Muscle layer of colon (tissue), 2 donors: Measurements from ENCODE around the gene TMEFF2.

Experiments
- H3K27ac ChIP-seq: one replicate; pipeline ENCODE4 v1.7.0; 2013; ENCODE audit warnings: low read depth, mild to moderate bottlenecking, low read length, moderate library complexity
- H3K27me3 ChIP-seq, 2 donors: one replicate each; pipeline ENCODE4 v1.7.0; 2013; ENCODE audit warnings: low read length in 2 of 2, mild to moderate bottlenecking in 2 of 2; ENCODE audit not compliant: insufficient read depth in 2 of 2, control insufficient read depth in 1 of 2
- H3K36me3 ChIP-seq: one replicate; pipeline ENCODE4 v1.7.0; 2013; ENCODE audit warnings: mild to moderate bottlenecking, low read length; ENCODE audit not compliant: insufficient read depth
- H3K4me1 ChIP-seq: one replicate; pipeline ENCODE4 v1.7.0; 2013; ENCODE audit warnings: mild to moderate bottlenecking, low read length; ENCODE audit not compliant: insufficient read depth
- H3K4me3 ChIP-seq, 2 donors: one replicate each; pipeline ENCODE4 v1.7.0; 2013; ENCODE audit warnings: low read length in 2 of 2, low read depth in 1 of 2, mild to moderate bottlenecking in 1 of 2, moderate library complexity in 1 of 2
- H3K9ac ChIP-seq: one replicate; pipeline ENCODE4 v1.7.0; 2013; ENCODE audit warnings: low read length
- H3K9me3 ChIP-seq: one replicate; pipeline ENCODE4 v1.7.0; 2013; ENCODE audit warnings: mild to moderate bottlenecking, low read length
- donor health status: abdominal sarcoma.
- donor health status: Adenocarcinoma of cecum.

TMEFF2 gene

DNA sequence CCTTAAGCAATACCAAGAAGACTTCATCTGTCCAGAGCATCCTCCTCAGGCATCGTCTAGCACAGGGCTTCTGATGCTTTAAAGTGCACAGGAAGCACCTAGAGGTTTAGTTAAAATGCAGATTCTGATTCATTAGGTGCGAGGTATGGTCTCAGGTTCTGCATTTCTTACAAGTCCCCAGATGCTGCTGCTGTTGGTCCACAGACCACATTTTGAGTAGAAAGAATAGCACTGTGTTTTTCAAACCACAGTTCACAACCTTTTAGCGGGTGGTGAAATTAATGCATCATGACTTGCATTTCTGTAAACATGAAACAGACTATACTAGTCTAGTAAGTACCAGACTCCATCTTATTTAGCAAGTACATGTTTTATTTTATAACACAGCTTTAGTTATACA is 134.6 kb downstream of the TMEFF2 start:
- H3K9me3 ChIP-seq, result no peaks in the 10 kb centered on the region
- H3K27ac ChIP-seq, result no peak overlapping the region
- no peaks in the 10 kb centered on the region for H3K36me3 ChIP-seq
- no peak overlapping the region for H3K9ac ChIP-seq
- no peak overlapping the region for H3K4me3 ChIP-seq
- no peaks in the 10 kb centered on the region for H3K27me3 ChIP-seq
- no peaks in the 10 kb centered on the region for H3K4me1 ChIP-seq

GRCh38 chr2:192059266-192059665 is 135.5 kb downstream of the TMEFF2 start:
- H3K9me3 ChIP-seq, result no peaks in the 10 kb centered on the region
- H3K9ac ChIP-seq, result no peak overlapping the region
- H3K4me3 ChIP-seq, result no peak overlapping the region
- no peak overlapping the region for H3K27ac ChIP-seq
- H3K36me3 ChIP-seq, result no peaks in the 10 kb centered on the region
- H3K4me1 ChIP-seq, result no peaks in the 10 kb centered on the region
- H3K27me3 ChIP-seq, result no peaks in the 10 kb centered on the region

DNA sequence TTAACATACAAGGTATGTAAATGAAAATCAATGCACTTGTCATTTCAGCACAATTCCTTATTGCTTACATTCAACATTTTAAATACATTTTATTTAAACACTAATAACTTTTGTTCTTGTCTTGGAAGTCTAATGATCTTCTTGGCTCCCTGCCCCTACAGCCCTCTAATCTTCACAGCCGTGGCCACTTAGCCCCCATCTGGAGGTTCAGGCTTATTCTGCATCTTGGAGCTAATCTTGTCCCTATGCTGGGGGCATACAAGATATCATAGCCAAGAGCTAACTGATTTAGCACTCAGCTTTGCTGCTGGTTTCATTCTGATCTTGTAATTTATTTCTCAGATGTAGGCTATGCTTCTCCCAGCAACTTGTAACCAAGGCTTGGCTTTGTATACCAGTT is 140.8 kb downstream of the TMEFF2 start:
- Histone ChIP-seq H3K27ac (no peak overlapping the region), H3K27me3 (no peaks in the 10 kb centered on the region)

DNA sequence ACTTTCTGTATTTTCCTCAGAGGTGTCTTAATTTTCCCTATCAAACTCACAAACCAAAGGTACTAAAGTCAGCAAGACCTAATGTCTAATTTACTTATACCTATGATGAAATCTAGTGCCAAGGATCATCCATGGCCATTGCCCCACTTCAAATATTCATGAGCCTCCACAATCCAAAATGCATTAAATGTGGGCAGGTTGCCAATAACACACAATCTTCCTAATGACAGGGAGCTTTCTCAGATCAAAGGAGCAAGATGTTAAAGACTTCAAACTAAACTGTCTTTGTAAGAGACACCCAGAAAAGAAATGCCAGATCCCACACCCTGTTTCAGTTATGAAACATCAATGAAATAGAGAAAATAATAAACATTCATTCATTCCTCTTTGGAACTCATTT is 143.2 kb downstream of the TMEFF2 start:
- Histone ChIP-seq H3K4me1 (no peaks in the 10 kb centered on the region), H3K36me3 (no peaks in the 10 kb centered on the region)

More for the DNA sequence above, 140.8 kb downstream of the TMEFF2 start:
- Histone ChIP-seq H3K4me1 (no peaks in the 10 kb centered on the region), H3K36me3 (no peaks in the 10 kb centered on the region), H3K9me3 (no peaks in the 10 kb centered on the region), H3K9ac (no peak overlapping the region), H3K4me3 (no peak overlapping the region)

DNA sequence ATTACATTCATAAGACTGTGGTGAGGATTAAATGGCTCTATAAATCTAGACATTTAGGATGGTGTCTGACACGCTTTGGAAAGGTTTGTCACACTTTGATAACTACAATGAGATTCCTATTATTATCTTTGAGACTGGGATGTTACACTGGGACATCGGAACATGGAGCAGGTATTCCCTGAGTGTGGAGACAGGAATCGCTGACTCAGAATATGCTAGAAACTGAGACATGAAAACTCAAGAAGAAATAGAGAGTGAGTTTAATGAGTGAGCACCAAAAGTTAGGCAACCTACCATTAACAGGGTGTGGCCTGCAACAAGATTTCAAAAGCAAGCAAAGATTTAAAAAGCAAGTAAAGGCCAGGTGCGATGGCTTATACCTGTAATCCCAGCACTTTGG is 145.4 kb downstream of the TMEFF2 start:
- Histone ChIP-seq H3K9ac (no peak overlapping the region), H3K36me3 (no peaks in the 10 kb centered on the region), H3K9me3 (no peaks in the 10 kb centered on the region)

More for the DNA sequence above, 143.2 kb downstream of the TMEFF2 start:
- Histone ChIP-seq H3K27ac (no peak overlapping the region), H3K27me3 (no peaks in the 10 kb centered on the region), H3K4me3 (no peak overlapping the region), H3K9ac (no peak overlapping the region), H3K9me3 (no peaks in the 10 kb centered on the region)

GRCh38 chr2:192047315-192048107 is 147.2 kb downstream of the TMEFF2 start:
- Histone ChIP-seq H3K4me1 (no peaks in the 10 kb centered on the region), H3K27ac (no peak overlapping the region), H3K9ac (no peak overlapping the region), H3K36me3 (no peaks in the 10 kb centered on the region), H3K27me3 (no peaks in the 10 kb centered on the region), H3K9me3 (no peaks in the 10 kb centered on the region), H3K4me3 (no peak overlapping the region)

More for the DNA sequence above, 145.4 kb downstream of the TMEFF2 start:
- Histone ChIP-seq H3K27ac (no peak overlapping the region), H3K27me3 (no peaks in the 10 kb centered on the region), H3K4me1 (no peaks in the 10 kb centered on the region), H3K4me3 (no peak overlapping the region)

DNA sequence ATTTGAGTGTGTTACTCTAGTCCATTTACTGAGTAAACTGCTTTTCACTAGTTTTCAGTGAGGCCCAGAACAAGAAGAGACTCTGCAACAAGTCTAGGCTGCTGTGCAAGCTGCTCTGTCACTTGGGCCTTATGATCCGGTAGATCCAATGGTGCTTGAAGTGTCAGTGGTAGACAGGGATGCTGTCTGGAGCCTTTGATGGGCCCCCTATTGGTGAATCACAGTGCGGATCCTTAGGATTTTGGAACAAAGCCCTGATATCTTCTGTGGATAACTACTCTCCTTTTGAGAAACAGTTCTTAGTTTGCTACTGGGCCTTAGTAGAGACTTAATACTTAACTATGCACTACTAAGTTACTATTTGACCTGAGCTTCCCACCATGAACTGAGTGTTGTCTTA is 150.2 kb downstream of the TMEFF2 start:
- no peaks in the 10 kb centered on the region for H3K36me3 ChIP-seq
- H3K4me3 ChIP-seq, result no peak overlapping the region
- no peak overlapping the region for H3K27ac ChIP-seq
- H3K9me3 ChIP-seq, result no peaks in the 10 kb centered on the region
- no peaks in the 10 kb centered on the region for H3K27me3 ChIP-seq
- no peak overlapping the region for H3K9ac ChIP-seq
- no peaks in the 10 kb centered on the region for H3K4me1 ChIP-seq

GRCh38 chr2:192043216-192043870 is 151.4 kb downstream of the TMEFF2 start:
- Histone ChIP-seq H3K36me3 (no peaks in the 10 kb centered on the region), H3K27ac (no peak overlapping the region), H3K4me3 (no peak overlapping the region), H3K9me3 (no peaks in the 10 kb centered on the region), H3K9ac (no peak overlapping the region), H3K27me3 (no peaks in the 10 kb centered on the region), H3K4me1 (no peaks in the 10 kb centered on the region)

GRCh38 chr2:192042126-192042525 is 152.6 kb downstream of the TMEFF2 start:
- Histone ChIP-seq H3K9ac (no peak overlapping the region), H3K9me3 (no peaks in the 10 kb centered on the region), H3K36me3 (no peaks in the 10 kb centered on the region), H3K4me3 (no peak overlapping the region), H3K27me3 (no peaks in the 10 kb centered on the region), H3K4me1 (no peaks in the 10 kb centered on the region), H3K27ac (no peak overlapping the region)

- Histone ChIP-seq H3K9ac (no peak overlapping the region), H3K36me3 (no peaks in the 10 kb centered on the region), H3K27me3 (no peaks in the 10 kb centered on the region), H3K9me3 (no peaks in the 10 kb centered on the region), H3K27ac (no peak overlapping the region), H3K4me3 (no peak overlapping the region), H3K4me1 (peaks cover 14% of the 10 kb centered on the region)
These were observed 156.6 kb downstream of the TMEFF2 start for GRCh38 chr2:192038110-192038509.

GRCh38 chr2:192035731-192036442 is 158.8 kb downstream of the TMEFF2 start:
- Histone ChIP-seq H3K36me3 (no peaks in the 10 kb centered on the region), H3K4me3 (peak overlapping the region in 1 of 2 donors; percentile 32), H3K9me3 (no peaks in the 10 kb centered on the region), H3K27me3 (no peaks in the 10 kb centered on the region), H3K4me1 (peaks cover 14% of the 10 kb centered on the region), H3K9ac (no peak overlapping the region), H3K27ac (no peak overlapping the region)
